ENCODE measurements around the gene CLCN6.

Gene CLCN6

DNA sequence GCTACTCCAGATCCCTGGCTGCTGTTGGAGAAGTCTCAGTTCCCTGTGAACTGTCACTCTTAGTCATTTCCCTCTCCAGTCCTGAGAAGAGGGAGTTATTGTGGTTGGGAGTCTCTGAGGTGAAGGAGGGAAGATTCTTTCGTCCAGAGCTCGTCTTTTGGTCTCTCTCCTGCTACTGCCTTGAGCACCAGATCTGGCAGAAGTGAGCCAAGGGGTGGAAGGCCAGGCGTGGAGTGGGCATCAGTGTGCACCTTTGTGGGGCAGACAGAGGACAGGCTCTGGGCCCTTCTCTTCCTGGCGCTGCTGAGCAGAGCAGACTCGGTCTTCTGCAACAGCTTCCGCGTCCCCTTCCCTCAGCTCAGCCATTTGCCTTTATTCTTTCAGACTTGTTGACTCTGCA, 19.1 kb downstream of the CLCN6 start:
- Mint-ChIP-seq H3K36me3 (peaks cover 86% of the 10 kb centered on the region), H3K4me3 (no peak overlapping the region), H3K4me1 (no peaks in the 10 kb centered on the region), H3K27ac (no peak overlapping the region), H3K9me3 (no peaks in the 10 kb centered on the region)
- DNase-seq (ENCODE audit: low spot score in 2 of 2) (no peak), ATAC-seq (no peak)

DNA sequence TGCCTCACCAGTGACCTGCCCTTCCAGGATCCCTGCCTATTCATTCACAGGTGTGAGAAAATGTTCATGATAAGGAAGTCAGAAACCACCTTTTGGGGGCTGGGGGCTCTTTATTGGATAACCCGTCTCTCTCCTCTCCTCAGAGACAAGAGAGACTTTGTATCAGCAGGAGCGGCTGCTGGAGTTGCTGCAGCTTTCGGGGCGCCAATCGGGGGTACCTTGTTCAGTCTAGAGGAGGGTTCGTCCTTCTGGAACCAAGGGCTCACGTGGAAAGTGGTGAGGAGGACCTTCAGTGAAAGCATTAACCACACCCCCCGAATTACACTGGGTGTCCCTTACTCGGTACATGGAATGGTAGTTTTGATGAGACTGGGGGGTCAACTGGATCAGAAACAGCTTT, 21.0 kb downstream of the CLCN6 start:
- no peak overlapping the region for H3K4me3 Mint-ChIP-seq
- no peak for DNase-seq (ENCODE audit: low spot score in 2 of 2)
- no peak overlapping the region for H3K27ac Mint-ChIP-seq
- H3K36me3 Mint-ChIP-seq, result peaks cover 81% of the 10 kb centered on the region
- H3K4me1 Mint-ChIP-seq, result no peaks in the 10 kb centered on the region
- H3K9me3 Mint-ChIP-seq, result no peaks in the 10 kb centered on the region
- no peak for ATAC-seq

DNA sequence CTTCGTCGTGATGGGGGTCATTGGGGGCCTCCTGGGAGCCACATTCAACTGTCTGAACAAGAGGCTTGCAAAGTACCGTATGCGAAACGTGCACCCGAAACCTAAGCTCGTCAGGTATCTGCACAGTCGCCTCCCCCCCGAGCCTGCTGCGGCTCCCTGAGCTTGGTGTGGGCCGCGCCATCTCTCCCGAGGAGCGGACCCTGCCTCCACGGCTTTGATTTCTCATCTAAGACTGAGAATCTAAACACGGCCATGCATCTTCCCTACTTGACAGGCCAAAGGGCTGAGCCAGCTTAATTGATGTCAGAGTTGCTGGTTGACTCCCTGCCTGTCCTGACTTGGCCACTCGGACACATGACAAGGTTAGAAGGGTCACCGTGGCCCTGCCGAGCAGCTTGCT, 22.5 kb downstream of the CLCN6 start:
- Mint-ChIP-seq H3K27ac (peak overlapping the region; percentile 67), H3K4me3 (no peak overlapping the region), H3K36me3 (peaks cover 65% of the 10 kb centered on the region), H3K4me1 (no peaks in the 10 kb centered on the region), H3K9me3 (no peaks in the 10 kb centered on the region)
- DNase-seq (ENCODE audit: low spot score in 2 of 2) (no peak), ATAC-seq (no peak)

DNA sequence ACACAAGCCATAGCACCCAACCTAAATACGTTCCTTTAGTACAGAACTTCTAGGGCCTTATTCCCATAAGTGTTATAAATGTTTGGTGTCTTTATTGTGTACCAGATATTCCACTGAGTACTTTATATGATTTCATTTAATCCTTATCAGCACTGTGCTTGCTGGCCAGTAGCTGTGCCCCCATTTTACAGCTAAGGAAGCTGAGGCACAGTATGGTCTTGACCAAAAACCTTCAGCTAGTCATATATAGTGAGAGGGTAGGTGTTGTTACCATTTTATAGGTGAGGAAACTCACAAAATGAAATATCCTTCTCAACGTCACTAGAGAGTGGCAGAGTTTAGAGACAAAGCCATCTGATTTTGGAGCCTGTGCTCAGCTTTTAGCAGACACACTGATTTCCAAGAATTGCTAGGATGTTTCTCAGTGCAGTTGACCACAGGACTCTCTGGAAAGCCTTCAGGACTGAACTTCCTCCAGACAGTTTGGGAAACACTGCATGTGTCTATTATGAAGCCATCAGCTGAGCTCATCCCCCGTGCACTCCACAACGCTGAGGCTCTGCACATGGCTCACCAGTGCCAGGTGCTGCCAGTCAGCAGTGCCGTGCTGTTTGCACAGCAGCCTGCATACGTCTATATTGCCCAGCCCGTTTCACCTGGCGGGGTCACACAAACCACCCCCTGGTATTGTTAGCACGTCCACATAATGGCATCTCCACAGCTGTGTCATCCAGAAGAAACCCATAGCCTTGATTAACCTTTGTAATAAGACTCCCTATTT, 26.1 kb downstream of the CLCN6 start:
- H3K36me3 Mint-ChIP-seq, result peaks cover 58% of the 10 kb centered on the region
- ATAC-seq (no peak), DNase-seq (ENCODE audit: low spot score in 2 of 2) (no peak)
- no peak overlapping the region for H3K4me3 Mint-ChIP-seq
- peak overlapping the region; percentile 32 for H3K27ac Mint-ChIP-seq
- H3K4me1 Mint-ChIP-seq, result peaks cover 5% of the 10 kb centered on the region
- H3K9me3 Mint-ChIP-seq, result no peaks in the 10 kb centered on the region

DNA sequence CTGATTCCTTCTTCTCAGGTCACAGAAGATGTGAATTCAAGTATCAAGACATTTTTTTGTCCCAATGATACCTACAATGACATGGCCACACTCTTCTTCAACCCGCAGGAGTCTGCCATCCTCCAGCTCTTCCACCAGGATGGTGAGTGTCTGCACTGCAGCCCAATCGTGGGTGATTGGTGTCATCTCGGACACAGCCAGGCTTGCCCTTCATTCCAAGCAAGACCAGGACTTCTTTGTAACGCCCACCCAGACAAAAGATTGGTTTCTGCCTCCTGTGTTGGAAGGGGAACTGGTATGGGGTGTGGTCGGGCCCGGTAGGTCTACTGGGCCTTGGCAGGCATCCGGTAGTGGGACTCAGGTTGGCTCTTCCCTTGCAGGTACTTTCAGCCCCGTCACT, 27.5 kb downstream of the CLCN6 start:
- ATAC-seq (no peak), DNase-seq (ENCODE audit: low spot score in 2 of 2) (no peak)
- Mint-ChIP-seq H3K36me3 (peaks cover 53% of the 10 kb centered on the region), H3K9me3 (no peaks in the 10 kb centered on the region), H3K4me1 (peaks cover 7% of the 10 kb centered on the region), H3K27ac (no peak overlapping the region), H3K4me3 (no peak overlapping the region)

DNA sequence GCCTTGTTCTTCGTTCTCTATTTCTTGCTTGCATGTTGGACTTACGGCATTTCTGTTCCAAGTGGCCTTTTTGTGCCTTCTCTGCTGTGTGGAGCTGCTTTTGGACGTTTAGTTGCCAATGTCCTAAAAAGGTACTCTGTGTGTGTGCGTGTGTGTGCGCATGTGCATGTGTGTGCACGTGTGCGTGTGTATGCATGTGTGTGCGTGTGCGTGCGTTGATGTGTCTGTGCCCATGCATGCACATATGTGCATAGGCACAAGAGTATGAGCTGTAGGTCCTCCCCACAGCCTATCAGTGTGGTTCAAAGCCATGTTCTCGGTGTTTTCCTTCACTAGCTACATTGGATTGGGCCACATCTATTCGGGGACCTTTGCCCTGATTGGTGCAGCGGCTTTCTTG, 27.9 kb downstream of the CLCN6 start:
- Mint-ChIP-seq H3K9me3 (no peaks in the 10 kb centered on the region), H3K4me1 (peaks cover 11% of the 10 kb centered on the region), H3K27ac (no peak overlapping the region), H3K4me3 (no peak overlapping the region), H3K36me3 (peaks cover 53% of the 10 kb centered on the region)
- ATAC-seq, result no peak
- no peak for DNase-seq (ENCODE audit: low spot score in 2 of 2)

DNA sequence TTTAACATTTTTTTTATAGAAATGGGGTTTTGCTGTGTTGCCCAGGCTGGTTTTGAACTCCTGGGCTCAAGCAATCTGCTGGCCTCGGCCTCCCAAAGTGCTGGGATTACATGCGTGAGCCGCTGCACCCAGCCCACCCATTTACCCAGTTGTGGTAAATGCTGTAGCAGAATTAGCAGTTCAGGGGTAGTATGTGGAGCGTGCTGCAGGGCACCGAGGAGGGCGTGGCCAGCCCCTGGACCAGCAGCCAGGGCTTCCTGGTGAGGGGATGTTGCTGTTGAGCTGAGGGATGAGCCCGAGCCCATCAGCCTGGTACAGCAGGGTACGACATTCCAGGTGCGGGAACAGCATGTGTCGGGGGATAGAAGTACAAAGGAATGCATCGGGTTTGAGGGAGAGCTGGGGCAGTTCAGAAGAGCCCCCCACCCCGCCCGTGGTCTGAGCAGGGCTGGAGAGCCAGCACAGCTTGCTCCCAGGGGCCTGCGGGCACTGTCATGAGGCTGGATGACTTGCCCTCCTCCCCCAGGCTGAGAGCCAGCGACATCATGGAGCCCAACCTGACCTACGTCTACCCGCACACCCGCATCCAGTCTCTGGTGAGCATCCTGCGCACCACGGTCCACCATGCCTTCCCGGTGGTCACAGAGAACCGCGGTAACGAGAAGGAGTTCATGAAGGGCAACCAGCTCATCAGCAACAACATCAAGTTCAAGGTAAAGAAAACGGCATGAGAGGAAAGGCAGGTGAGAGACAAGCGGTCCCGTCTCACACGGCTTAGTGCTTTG, 29.6 kb downstream of the CLCN6 start:
- no peak for ATAC-seq
- H3K4me3 Mint-ChIP-seq, result no peak overlapping the region
- no peaks in the 10 kb centered on the region for H3K9me3 Mint-ChIP-seq
- no peak for DNase-seq (ENCODE audit: low spot score in 2 of 2)
- H3K4me1 Mint-ChIP-seq, result peaks cover 11% of the 10 kb centered on the region
- H3K27ac Mint-ChIP-seq, result no peak overlapping the region
- H3K36me3 Mint-ChIP-seq, result peaks cover 59% of the 10 kb centered on the region

DNA sequence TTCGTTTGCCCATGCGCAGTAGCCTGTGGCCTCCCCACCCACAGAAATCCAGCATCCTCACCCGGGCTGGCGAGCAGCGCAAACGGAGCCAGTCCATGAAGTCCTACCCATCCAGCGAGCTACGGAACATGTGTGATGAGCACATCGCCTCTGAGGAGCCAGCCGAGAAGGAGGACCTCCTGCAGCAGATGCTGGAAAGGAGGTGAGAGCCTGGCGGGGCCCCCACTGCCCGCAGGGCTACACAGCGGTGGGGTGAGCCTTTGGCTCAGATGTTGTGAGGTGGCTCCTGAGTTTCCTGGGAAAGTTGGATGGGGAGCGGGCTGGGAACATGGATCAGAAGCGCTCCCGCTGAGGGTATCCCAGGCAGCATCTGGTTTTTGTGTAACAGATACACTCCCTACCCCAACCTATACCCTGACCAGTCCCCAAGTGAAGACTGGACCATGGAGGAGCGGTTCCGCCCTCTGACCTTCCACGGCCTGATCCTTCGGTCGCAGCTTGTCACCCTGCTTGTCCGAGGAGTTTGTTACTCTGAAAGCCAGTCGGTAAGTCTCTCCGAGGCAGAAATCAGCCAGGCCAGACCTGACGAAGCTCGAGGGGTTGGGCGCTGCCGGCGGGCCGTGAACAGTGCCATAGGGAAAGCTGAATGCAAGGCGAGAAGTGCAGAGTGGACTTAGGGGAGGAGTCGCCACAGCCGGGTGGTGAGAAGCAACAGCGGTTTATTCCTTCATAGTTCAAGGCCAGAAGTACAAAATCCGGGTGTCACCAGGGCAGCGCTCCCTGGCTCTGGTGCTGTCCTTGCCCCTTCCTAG, 31.2 kb downstream of the CLCN6 start:
- H3K27ac Mint-ChIP-seq, result no peak overlapping the region
- DNase-seq (ENCODE audit: low spot score in 2 of 2) (no peak), ATAC-seq (no peak)
- no peaks in the 10 kb centered on the region for H3K9me3 Mint-ChIP-seq
- H3K36me3 Mint-ChIP-seq, result peaks cover 64% of the 10 kb centered on the region
- H3K4me1 Mint-ChIP-seq, result peaks cover 11% of the 10 kb centered on the region
- H3K4me3 Mint-ChIP-seq, result no peak overlapping the region

DNA sequence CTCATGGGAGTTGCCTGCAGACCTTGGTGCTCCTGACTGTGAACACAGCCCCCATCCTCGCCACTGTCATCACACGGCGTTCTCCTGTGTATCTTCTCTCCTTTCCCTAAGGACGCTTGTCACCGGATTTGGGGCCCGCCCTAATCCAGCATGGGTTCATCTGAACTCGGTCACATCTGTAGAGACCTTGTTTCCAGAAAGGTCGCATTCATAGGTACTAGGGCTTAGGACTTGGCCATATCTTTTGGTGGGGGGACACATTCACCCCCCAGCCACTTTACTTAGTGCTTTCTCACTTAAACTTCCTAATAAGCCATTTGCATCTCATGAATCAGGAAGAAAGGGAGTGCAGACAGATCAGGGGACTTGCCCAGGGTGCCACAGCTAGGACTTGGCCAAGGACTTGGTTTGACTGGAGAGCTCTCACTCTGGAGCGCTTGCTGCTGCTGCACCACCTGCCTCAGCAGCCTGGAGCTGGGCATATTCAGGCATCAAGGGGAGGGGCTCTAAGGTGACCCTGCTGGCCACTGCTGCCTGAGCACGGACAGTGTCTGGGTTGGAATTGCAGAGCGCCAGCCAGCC, 31.9 kb downstream of the CLCN6 start:
- no peak for ATAC-seq
- Mint-ChIP-seq H3K4me3 (no peak overlapping the region), H3K9me3 (no peaks in the 10 kb centered on the region), H3K36me3 (peaks cover 70% of the 10 kb centered on the region), H3K27ac (no peak overlapping the region), H3K4me1 (peaks cover 11% of the 10 kb centered on the region)
- no peak for DNase-seq (ENCODE audit: low spot score in 2 of 2)

DNA sequence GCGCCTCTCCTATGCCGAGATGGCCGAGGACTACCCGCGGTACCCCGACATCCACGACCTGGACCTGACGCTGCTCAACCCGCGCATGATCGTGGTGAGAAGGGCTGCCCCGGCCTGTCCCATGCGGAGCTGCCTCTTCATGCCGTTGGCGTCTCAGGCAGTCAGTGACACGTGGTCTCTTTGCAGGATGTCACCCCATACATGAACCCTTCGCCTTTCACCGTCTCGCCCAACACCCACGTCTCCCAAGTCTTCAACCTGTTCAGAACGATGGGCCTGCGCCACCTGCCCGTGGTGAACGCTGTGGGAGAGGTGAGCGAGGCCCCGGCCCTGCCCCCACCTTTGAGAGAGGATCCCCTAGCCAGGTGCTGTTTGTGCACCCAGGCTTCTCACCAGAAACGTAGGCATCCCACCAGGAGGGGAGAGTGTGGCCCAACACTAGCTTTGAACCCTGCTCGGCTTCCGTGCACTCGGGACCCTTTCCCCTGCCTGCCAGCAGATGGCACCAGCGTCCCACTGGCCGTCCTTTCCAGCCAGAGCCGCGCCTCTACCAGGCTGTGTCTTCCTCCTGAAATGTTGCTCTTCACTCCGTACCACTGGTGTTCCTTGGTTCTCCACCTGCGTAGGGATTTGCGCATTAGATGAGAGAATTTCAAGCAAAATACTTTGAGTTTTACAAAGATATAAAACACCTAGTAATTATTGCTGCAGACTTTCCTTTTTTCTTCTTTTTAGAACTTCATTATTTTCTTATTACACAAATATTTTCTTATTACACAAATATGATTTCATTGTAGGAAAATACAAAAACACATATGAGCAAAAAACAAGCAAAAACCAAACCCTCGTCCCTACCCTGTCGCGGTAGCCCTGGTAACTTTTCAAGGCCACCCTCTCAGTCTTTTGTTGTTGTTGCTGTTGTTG, 32.6 kb downstream of the CLCN6 start:
- H3K36me3 Mint-ChIP-seq, result peaks cover 78% of the 10 kb centered on the region
- H3K4me1 Mint-ChIP-seq, result peaks cover 11% of the 10 kb centered on the region
- no peaks in the 10 kb centered on the region for H3K9me3 Mint-ChIP-seq
- peak; percentile 83 for ATAC-seq
- no peak overlapping the region for H3K27ac Mint-ChIP-seq
- H3K4me3 Mint-ChIP-seq, result no peak overlapping the region
- peak; percentile 64 to 83 for DNase-seq (ENCODE audit: low spot score in 2 of 2)

DNA sequence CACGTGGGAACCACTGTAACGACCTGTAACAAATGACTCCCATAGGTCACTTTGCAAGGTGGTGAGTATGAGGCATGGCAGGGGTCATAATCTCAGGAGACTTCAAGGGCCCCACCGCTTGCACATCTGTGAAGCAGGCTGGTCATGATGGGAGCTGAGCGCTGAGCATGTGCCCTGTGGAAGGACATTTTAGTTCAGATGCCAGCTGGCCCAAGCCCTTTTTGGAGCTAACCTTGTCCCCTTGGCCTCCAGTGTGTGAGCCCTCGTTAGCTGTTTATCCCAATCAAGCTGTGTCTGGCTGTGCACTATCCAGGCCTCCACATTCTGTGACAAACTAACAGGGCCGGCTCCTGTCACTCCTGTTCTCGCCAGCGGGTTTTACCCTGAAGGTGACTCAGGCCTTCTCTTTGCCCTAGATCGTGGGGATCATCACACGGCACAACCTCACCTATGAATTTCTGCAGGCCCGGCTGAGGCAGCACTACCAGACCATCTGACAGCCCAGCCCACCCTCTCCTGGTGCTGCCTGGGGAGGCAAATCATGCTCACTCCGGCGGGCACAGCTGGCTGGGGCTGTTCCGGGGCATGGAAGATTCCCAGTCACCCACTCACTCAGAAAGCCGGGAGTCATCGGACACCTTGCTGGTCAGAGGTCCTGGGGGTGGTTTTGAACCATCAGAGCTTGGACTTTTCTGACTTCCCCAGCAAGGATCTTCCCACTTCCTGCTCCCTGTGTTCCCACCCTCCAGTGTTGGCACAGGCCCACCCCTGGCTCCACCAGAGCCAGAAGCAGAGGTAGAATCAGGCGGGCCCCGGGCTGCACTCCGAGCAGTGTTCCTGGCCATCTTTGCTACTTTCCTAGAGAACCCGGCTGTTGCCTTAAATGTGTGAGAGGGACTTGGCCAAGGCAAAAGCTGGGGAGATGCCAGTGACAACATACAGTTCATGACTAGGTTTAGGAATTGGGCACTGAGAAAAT, 34.0 kb downstream of the CLCN6 start:
- DNase-seq (ENCODE audit: low spot score in 2 of 2) (no peak), ATAC-seq (no peak)
- Mint-ChIP-seq H3K9me3 (no peaks in the 10 kb centered on the region), H3K27ac (no peak overlapping the region), H3K36me3 (peaks cover 85% of the 10 kb centered on the region), H3K4me3 (no peak overlapping the region), H3K4me1 (peaks cover 6% of the 10 kb centered on the region)

DNA sequence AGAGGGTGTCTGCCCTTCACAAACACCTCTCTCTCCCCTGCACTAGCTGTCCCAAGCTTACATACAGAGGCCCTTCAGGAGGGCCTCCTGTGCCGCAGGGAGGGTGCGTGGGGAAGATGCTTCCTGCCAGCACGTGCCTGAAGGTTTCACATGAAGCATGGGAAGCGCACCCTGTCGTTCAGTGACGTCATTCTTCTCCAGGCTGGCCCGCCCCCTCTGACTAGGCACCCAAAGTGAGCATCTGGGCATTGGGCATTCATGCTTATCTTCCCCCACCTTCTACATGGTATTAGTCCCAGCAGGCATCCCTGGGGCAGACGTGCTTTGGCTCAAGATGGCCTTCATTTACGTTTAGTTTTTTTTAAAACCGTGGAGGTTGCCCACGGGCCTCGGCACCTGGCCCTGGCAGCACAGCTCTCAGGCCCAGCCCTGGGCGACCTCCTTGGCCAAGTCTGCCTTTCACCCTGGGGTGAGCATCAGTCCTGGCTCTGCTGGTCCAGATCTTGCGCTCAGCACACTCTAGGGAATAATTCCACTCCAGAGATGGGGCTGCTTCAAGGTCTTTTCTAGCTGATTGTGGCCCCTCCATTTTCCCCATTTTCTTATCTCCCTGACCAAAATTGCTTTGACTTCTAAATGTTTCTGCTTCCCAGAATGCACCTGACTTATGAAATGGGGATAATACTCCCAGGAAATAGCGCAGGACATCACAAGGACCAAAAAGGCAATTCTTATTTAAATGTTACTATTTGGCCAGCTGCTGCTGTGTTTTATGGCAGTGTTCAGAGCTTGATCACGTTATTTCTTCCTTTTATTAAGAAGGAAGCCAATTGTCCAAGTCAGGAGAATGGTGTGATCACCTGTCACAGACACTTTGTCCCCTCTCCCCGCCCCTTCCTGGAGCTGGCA, 35.5 kb downstream of the CLCN6 start:
- ATAC-seq (no peak), DNase-seq (ENCODE audit: low spot score in 2 of 2) (no peak)
- Mint-ChIP-seq H3K4me1 (peaks cover 6% of the 10 kb centered on the region), H3K27ac (no peak overlapping the region), H3K4me3 (no peak overlapping the region), H3K36me3 (peaks cover 72% of the 10 kb centered on the region), H3K9me3 (no peaks in the 10 kb centered on the region)
